Hepatocyte (in vitro differentiated cells): ENCODE data around the gene ADAM10.

Experiments used
- CTCF ChIP-seq: fragments of 200-600 bp; sonication (generic); IDR thresholded peaks from 2 replicates; pipeline ENCODE4 v1.5.1; 2016; ENCODE audit warnings: antibody characterized with exemption, mild to moderate bottlenecking; ENCODE audit not compliant: poor library complexity
- EZH2 ChIP-seq: fragments of 200-600 bp; sonication (generic); IDR thresholded peaks from 2 replicates; pipeline ENCODE4 v1.6.1; 2016; ENCODE audit warnings: antibody characterized with exemption, mild to moderate bottlenecking, borderline replicate concordance
- EZH2phosphoT487 ChIP-seq: fragments of 200-600 bp; sonication (generic); IDR thresholded peaks from one replicate; pipeline ENCODE4 v1.6.1; 2018; ENCODE audit warnings: antibody characterized with exemption, mild to moderate bottlenecking, low read depth, moderate library complexity; ENCODE audit not compliant: unreplicated experiment, severe bottlenecking

GRCh38 chr15:58575045-58575786, 174.3 kb downstream of the ADAM10 start:
- no peak for TF ChIP-seq CTCF
- no peak for TF ChIP-seq EZH2
- no peak for TF ChIP-seq EZH2phosphoT487
